WI38 (cell line): ENCODE results near the gene CAMK2A.

Experiments used
- H3K4me3 ChIP-seq: 2 replicates; pipeline ENCODE4 v1.5.1; 2011; ENCODE audit warnings: low read depth, mild to moderate bottlenecking, control low read depth, low read length
- CTCF ChIP-seq: IDR thresholded peaks from 2 replicates; pipeline ENCODE4 v1.5.1; 2012; ENCODE audit warnings: low read depth, mild to moderate bottlenecking, control low read depth, low read length

CAMK2A gene

GRCh38 chr5:150247726-150248125 lies 41.8 kb downstream of the CAMK2A start:
- TF ChIP-seq CTCF, result no peak
- no peak overlapping the region for H3K4me3 ChIP-seq

- no peak for TF ChIP-seq CTCF
- H3K4me3 ChIP-seq, result no peak overlapping the region
These were observed 42.7 kb downstream of the CAMK2A start for GRCh38 chr5:150246835-150247234.

- TF ChIP-seq CTCF, result no peak
- H3K4me3 ChIP-seq, result no peak overlapping the region
These were observed 43.1 kb downstream of the CAMK2A start for GRCh38 chr5:150246429-150246828.

- TF ChIP-seq CTCF, result no peak
- no peak overlapping the region for H3K4me3 ChIP-seq
These were observed 43.8 kb downstream of the CAMK2A start for GRCh38 chr5:150245808-150246207.

GRCh38 chr5:150245111-150245789 lies 44.3 kb downstream of the CAMK2A start:
- H3K4me3 ChIP-seq, result no peak overlapping the region
- TF ChIP-seq CTCF, result no peak

GRCh38 chr5:150244209-150244608 lies 45.4 kb downstream of the CAMK2A start:
- no peak for TF ChIP-seq CTCF
- H3K4me3 ChIP-seq, result no peak overlapping the region

GRCh38 chr5:150243590-150243989 lies 46.0 kb downstream of the CAMK2A start:
- TF ChIP-seq CTCF, result no peak
- no peak overlapping the region for H3K4me3 ChIP-seq
